AG08395 (cell line): ENCODE results near the gene PGS1.
"Not testable (repeated sequence)": the region's sequence is repeated elsewhere in the genome, so short reads cannot be mapped to it uniquely, and the experiment has no call there.

Experiments
- DNase-seq: peaks from one replicate; pipeline ENCODE4 v3.0.0; 2012; ENCODE audit warnings: mixed read lengths, low spot score

PGS1 gene

GRCh38 chr17:78446833-78447232 lies 68.4 kb downstream of the PGS1 start:
- no peak for DNase-seq

DNA sequence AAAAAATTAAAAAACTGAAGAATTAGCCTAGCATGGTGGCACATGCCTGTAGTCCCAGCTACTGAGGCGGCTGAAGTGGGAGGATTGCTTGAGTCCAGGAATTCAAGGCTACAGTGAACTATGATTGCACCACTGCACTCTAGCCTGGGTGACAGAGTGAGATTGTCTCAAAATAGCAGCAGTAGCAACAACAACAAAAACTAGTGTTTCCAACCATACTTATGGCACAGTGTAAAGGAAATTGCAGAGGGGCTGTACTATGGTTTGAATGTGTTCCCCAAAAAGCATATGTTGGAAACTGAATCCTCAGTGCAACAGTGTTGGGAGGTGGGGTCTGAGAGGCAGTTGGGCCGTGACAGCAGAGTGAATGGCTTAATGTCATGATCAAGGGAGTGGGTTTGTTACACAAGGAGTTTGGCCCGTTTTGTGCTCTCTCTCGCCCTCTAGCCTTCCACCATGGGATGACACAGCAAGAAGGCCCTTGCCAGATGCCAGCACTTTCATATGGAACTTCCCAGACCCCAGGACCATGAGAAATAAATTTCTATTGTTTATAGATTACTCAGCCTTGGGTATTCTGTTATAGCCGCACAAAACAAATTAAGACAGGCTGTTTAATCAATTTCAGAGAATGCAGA lies 70.0 kb downstream of the PGS1 start:
- DNase-seq, result no peak

DNA sequence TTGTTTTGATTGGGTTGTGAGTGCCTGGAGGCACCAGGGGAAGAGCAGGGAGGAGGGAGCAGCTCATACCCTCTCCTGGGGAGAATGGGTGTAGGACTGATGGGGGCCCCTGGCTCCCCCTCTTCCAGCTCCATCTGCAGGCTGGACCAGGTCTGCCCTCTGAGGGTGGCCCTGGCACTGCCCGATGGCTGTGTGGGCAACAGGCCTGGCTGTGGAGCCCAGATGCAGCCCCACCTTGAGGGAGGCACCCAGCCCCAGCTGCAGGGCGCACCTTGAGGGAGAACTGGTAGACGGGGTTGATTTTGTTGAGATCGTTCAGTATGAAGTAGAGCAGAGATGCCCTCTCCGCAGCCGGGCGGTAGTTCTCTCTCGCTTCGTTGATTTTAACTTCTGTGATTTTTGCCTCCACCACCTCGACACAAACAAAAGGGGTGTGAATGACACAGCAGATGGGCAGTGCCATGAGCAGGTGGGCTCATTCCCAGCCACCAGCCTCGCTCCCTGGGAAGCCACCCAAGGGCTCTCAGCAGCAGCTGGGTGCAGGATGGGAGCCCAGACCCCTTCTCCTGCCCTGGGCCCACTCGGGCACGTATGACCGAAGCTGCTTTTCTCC lies 71.6 kb downstream of the PGS1 start:
- no peak for DNase-seq

GRCh38 chr17:78450696-78451345 lies 72.4 kb downstream of the PGS1 start:
- DNase-seq, result no peak

DNA sequence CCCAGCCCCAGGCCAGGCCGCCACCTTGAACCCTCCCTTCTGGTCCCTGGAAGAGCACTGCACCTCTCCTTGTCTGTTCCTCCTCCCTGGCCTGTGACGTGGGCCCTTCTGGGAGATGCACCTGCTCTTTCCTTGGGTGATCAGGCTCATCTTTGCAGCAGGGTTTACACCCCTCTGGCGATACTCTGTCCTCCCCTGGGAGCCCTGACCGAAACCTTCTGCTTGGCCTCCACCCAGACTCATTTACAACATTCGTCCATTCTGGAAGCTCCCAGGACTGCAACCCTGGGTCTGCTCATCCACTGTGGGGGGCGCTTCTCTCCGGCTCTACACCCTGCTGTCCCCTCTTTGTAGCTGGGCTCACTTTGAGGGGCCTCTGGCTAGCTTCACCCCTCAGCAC lies 73.3 kb downstream of the PGS1 start:
- no peak for DNase-seq

GRCh38 chr17:78454346-78454745 lies 75.9 kb downstream of the PGS1 start:
- DNase-seq, result no peak

DNA sequence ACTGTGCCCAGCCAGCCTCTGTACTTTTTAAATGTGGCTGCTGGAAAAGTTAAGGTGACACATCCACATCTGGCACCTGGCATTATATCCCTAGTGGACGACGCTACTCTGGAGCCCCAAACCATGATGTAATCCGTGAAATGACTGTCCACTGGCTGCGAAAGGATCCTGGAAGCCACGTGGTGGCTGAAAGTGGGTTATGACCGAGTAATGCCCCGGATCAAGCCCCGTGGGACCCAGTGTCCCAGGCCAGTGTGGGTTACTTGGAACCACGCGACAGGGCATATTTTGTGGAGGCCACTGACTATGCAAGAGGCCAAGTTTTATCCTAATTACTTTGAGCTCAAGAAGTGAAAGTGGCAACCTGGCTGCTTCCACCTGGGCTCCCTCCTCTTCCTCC lies 79.6 kb downstream of the PGS1 start:
- DNase-seq, result no peak

DNA sequence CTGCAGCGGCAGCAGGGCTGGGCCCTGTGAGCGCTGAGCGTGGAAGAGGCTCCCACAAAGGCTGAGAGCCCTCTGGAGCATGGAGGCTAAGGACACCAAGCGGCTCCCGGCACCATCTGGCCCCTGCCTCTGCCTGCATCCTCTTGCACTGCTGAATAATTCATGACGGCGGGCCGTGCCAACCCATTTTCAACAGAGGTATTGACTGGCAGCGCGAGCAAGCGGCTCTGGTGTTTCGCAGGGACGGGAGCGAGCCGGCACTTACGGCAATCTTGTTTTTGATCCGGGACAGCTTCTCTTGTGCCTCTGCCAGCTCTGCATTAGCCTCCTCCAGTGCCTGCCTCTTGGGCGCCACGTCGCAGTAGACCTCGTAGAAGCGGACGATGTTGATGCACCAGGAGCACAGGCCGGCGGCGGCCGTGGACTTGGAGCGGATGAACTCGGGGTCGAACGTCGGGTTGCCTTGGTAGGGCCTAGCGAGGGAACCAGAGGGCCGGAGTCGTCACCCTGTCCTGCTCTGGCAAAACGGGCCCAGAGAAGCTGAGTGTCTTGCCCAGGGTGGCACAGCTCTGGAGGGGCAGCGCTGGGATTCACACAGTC lies 80.4 kb downstream of the PGS1 start:
- DNase-seq, result no peak

GRCh38 chr17:78459696-78460095 lies 81.2 kb downstream of the PGS1 start:
- DNase-seq, result no peak

GRCh38 chr17:78460176-78460675 lies 81.8 kb downstream of the PGS1 start:
- DNase-seq, result no peak

- DNase-seq, result no peak
Measured at GRCh38 chr17:78460951-78461798, 82.7 kb downstream of the PGS1 start.

GRCh38 chr17:78461799-78462053 lies 83.3 kb downstream of the PGS1 start:
- no peak for DNase-seq

GRCh38 chr17:78462148-78462547 lies 83.7 kb downstream of the PGS1 start:
- DNase-seq, result no peak

DNA sequence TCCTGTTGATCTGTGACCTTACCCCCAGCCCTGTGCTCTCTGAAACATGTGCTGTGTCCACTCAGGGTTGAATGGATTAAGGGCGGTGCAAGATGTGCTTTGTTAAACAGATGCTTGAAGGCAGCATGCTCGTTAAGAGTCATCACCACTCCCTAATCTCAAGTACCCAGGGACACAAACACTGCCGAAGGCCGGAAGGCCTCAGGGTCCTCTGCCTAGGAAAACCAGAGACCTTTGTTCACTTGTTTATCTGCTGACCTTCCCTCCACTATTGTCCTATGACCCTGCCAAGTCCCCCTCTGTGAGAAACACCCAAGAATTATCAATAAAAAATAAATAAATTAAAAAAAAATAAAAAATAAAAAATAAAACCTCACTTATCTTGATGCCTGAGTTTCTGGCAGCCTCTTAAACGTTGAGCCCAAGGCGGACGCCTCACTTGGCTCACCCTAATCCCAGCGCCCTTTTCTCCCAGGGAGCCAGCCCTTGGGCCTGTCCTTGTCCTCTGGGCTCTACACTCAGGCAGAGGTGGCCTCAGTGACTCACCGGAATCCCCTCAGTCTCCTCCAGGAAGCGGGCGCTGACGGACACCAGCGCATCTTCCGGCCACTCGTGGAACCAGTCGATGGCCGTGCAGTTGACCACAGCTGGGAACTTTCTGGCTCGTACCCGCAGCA lies 87.8 kb downstream of the PGS1 start:
- DNase-seq, result not testable (repeated sequence)

- DNase-seq, result no peak
Measured at GRCh38 chr17:78466786-78467715, 88.6 kb downstream of the PGS1 start.

GRCh38 chr17:78468366-78468765 lies 89.9 kb downstream of the PGS1 start:
- no peak for DNase-seq

- DNase-seq, result no peak
Measured at GRCh38 chr17:78469443-78469842, 91.0 kb downstream of the PGS1 start.

DNA sequence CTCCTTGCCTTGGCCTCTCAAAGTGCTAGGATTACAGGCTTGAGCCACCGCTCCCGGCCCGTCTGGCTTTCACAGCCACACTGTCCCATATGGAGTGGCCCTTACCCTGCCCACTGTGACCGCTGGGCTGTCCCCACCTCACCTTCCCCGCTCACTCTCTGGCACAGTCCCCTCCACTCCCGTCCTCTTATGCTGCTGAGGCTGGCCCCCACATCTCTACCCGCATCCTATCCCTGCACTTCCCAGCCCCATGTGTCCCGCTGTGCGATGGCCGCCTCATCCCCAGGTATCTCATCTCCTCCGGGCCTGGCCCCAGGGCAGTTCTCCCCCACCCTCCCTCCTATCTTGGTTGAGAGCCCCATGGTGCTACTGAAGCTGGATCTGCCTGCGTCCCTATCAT lies 93.2 kb downstream of the PGS1 start:
- no peak for DNase-seq

GRCh38 chr17:78472035-78472905 lies 93.8 kb downstream of the PGS1 start:
- DNase-seq, result no peak
